MM.1S (cell line): Measurements from ENCODE around the gene TSEN2.

ENCODE experiments used
- EZH2 ChIP-seq: fragments of 300-600 bp; sonication (generic); optimal IDR thresholded peaks from 2 replicates; pipeline ENCODE3; 2017; ENCODE audit warnings: low read depth, mild to moderate bottlenecking, antibody characterized with exemption, low read length, mixed read lengths
- EZH2phosphoT487 ChIP-seq: fragments of 300-600 bp; sonication (generic); IDR thresholded peaks from 2 replicates; pipeline ENCODE4 v1.6.1; 2018; ENCODE audit warnings: antibody characterized with exemption, low read length
- TF ChIP-seq, protein P1 (sequence below): fragments of 300-600 bp; sonication (generic); IDR thresholded peaks from 2 replicates; pipeline ENCODE4 v1.5.1; 2016; ENCODE audit warnings: antibody characterized with exemption, low read length, mixed read lengths

DNA sequence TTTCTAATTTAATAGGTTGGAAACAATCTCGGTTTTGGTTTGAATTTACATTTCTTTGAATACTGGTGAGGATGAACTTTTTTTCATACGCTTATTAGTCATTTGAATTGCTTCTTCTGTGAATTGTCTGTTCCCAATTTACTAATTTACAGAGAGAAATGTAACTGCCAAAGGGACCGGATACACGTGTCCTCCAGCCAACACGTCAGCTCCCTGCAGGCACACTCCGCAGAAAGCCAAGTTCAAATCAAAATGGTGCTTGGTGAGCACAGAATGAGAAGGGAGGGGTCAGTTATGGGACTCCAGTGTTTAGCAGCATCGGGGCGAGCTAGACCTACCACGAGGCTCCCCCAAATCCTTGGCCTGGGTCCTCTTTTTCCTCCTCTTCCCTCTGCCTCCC lies 10.8 kb upstream of the TSEN2 start:
- TF ChIP-seq, protein P1, sequence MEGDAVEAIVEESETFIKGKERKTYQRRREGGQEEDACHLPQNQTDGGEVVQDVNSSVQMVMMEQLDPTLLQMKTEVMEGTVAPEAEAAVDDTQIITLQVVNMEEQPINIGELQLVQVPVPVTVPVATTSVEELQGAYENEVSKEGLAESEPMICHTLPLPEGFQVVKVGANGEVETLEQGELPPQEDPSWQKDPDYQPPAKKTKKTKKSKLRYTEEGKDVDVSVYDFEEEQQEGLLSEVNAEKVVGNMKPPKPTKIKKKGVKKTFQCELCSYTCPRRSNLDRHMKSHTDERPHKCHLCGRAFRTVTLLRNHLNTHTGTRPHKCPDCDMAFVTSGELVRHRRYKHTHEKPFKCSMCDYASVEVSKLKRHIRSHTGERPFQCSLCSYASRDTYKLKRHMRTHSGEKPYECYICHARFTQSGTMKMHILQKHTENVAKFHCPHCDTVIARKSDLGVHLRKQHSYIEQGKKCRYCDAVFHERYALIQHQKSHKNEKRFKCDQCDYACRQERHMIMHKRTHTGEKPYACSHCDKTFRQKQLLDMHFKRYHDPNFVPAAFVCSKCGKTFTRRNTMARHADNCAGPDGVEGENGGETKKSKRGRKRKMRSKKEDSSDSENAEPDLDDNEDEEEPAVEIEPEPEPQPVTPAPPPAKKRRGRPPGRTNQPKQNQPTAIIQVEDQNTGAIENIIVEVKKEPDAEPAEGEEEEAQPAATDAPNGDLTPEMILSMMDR, result no peak
- TF ChIP-seq EZH2phosphoT487 (no peak), EZH2 (no peak)
